ENCODE measurements around the gene MRPS25. TPM values are rescaled to one million over a fixed set of nuclear protein-coding genes. Genes with fewer than 3 reads are reported as not detected.

The MRPS25 gene
- total RNA-seq, 1 experiment from 2014 or later: 45.2 TPM

GRCh38 chr3:15102836-15103235 lies 37.7 kb upstream of the MRPS25 start:
- H3K27me3 ChIP-seq (ENCODE audit: control insufficient read depth, insufficient read depth, low read length): no peaks in the 10 kb centered on the region
- no peaks in the 10 kb centered on the region for H3K36me3 ChIP-seq (ENCODE audit: control insufficient read depth, insufficient read depth, low read length)
- TF ChIP-seq SIN3A (IDR thresholded peaks at IDR 0.05; ENCODE audit: borderline replicate concordance, insufficient read depth, low read depth, low read length) (no peak), REST (IDR thresholded peaks at IDR 0.05; ENCODE audit: insufficient read depth in 1 of 2, low read depth in 2 of 2, low read length in 1 of 2) (no peak), POLR2AphosphoS5 (IDR thresholded peaks at IDR 0.05; ENCODE audit: low read depth, low read length) (no peak), TCF7L2 (IDR thresholded peaks at IDR 0.05; ENCODE audit: low read depth, low read length) (no peak), CTCF (IDR thresholded peaks at IDR 0.05) (no peak)
- no peak overlapping the region for H3K4me3 ChIP-seq (ENCODE audit: low read depth in 2 of 2, low read length in 2 of 2)
- H3K9me3 ChIP-seq (ENCODE audit: control insufficient read depth, insufficient read depth, low read depth, low read length): no peaks in the 10 kb centered on the region
- peaks cover 6% of the 10 kb centered on the region; the same call in 1 of the 2 replicates for H3K4me1 ChIP-seq (ENCODE audit: control insufficient read depth, insufficient read depth, low read length)
- DNase-seq (ENCODE audit: low read depth, low spot score) (no peak), ATAC-seq (no peak)
- CTCF ChIA-PET: no interaction called here
- no peak overlapping the region for H3K27ac ChIP-seq (ENCODE audit: low read length)
- intact Hi-C loops (cut with micrococcal nuclease; ENCODE audit: unreplicated experiment) (loop anchor here (10.0 kb wide), 1 partner anchor 302 kb away; no protein-coding TSS in a partner anchor), in situ Hi-C loops (cut with HindIII; ENCODE audit: low pct_unique_long_range_greater_than_20kb, low sequenced_read_pairs) (no loop called here)
- POLR2A ChIA-PET: no interaction called here
- no TSS peak for BruUV-seq (replicated peaks)

GRCh38 chr3:15102256-15102655 lies 37.1 kb upstream of the MRPS25 start:
- Histone ChIP-seq H3K4me1 (ENCODE audit: control insufficient read depth, insufficient read depth, low read length) (peaks cover 7% of the 10 kb centered on the region; the same call in 1 of the 2 replicates), H3K4me3 (ENCODE audit: low read depth in 2 of 2, low read length in 2 of 2) (no peak overlapping the region), H3K27me3 (ENCODE audit: control insufficient read depth, insufficient read depth, low read length) (no peaks in the 10 kb centered on the region), H3K9me3 (ENCODE audit: control insufficient read depth, insufficient read depth, low read depth, low read length) (no peaks in the 10 kb centered on the region), H3K27ac (ENCODE audit: low read length) (no peak overlapping the region), H3K36me3 (ENCODE audit: control insufficient read depth, insufficient read depth, low read length) (no peaks in the 10 kb centered on the region)
- POLR2A ChIA-PET: no interaction called here
- in situ Hi-C loops (cut with HindIII; ENCODE audit: low pct_unique_long_range_greater_than_20kb, low sequenced_read_pairs) (no loop called here), intact Hi-C loops (cut with micrococcal nuclease; ENCODE audit: unreplicated experiment) (loop anchor here (10.0 kb wide), 1 partner anchor 303 kb away; no protein-coding TSS in a partner anchor)
- CTCF ChIA-PET: no interaction called here
- BruUV-seq (replicated peaks): no TSS peak
- TF ChIP-seq TCF7L2 (IDR thresholded peaks at IDR 0.05; ENCODE audit: low read depth, low read length) (no peak), CTCF (IDR thresholded peaks at IDR 0.05) (no peak), SIN3A (IDR thresholded peaks at IDR 0.05; ENCODE audit: borderline replicate concordance, insufficient read depth, low read depth, low read length) (no peak), POLR2AphosphoS5 (IDR thresholded peaks at IDR 0.05; ENCODE audit: low read depth, low read length) (no peak)
- ATAC-seq (no peak), DNase-seq (ENCODE audit: low read depth, low spot score) (no peak)
